Activated T-cell treated with anti-CD3 and anti-CD28 coated beads, Interleukin-2, amount 50 U/mL, for 24 hours (primary cell): ENCODE results near the gene HMHB1.

Experiments used
- DNase-seq: peaks from one replicate; pipeline ENCODE4 v3.0.0-alpha.2; 2020
- H3K27ac Mint-ChIP-seq: 2 replicates; pipeline ENCODE4 v1.8.0; 2020; ENCODE audit warnings: mild to moderate bottlenecking, mixed read lengths
- H3K27me3 Mint-ChIP-seq: 2 replicates; pipeline ENCODE4 v1.8.0; 2020; ENCODE audit warnings: mixed read lengths
- H3K36me3 Mint-ChIP-seq: 2 replicates; pipeline ENCODE4 v1.8.0; 2020; ENCODE audit warnings: low read depth, mixed read lengths
- H3K4me1 Mint-ChIP-seq: 2 replicates; pipeline ENCODE4 v1.8.0; 2020; ENCODE audit warnings: low read depth, mixed read lengths
- H3K4me3 Mint-ChIP-seq: 2 replicates; pipeline ENCODE4 v1.8.0; 2020; ENCODE audit warnings: mild to moderate bottlenecking, moderate library complexity, mixed read lengths
- H3K9me3 Mint-ChIP-seq: 2 replicates; pipeline ENCODE4 v1.8.0; 2020; ENCODE audit warnings: mixed read lengths

The HMHB1 gene

GRCh38 chr5:143812085-143812705 is at the start of gene HMHB1:
Gene HMHB1, plus strand, starts transcription at chr5:143812161.
- Mint-ChIP-seq H3K36me3 (no peaks in the 10 kb centered on the region), H3K4me3 (peak within 1 kb of the TSS; percentile 23), H3K27ac (no peak within 1 kb of the TSS), H3K9me3 (no peaks in the 10 kb centered on the region), H3K27me3 (peaks cover 7% of the 10 kb centered on the region), H3K4me1 (peaks cover 16% of the 10 kb centered on the region)
- DNase-seq, result no peak

DNA sequence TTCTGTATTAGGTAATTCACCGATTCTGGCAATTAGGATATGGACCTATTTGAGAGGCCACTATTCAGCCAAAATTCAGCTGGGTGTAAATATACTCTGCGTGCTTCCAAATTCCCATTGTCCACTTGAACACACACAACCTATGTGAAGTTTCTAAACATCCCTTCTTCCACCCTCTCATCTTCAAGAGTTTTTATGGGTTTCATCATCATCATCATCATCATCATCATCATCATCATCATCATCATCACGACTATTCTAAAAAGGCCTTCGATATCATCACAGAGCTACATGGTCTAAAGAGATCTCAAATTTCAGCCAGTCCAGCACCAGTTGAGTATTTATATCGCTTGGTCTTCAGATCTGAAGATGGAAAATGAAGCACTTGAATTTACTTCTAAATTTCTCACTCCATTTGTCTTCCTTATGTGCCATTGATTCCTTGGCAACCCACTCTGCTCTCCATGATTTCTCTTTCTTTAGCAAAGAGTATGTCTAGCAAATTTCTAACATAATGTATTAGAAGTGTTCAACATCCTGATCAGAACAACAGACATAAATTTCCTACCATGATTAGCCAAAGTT is 49.2 kb upstream of the HMHB1 start:
- Mint-ChIP-seq H3K9me3 (no peaks in the 10 kb centered on the region), H3K27me3 (peaks cover 17% of the 10 kb centered on the region), H3K4me1 (peaks cover 10% of the 10 kb centered on the region), H3K27ac (no peak overlapping the region), H3K36me3 (no peaks in the 10 kb centered on the region), H3K4me3 (no peak overlapping the region)
- no peak for DNase-seq

- Mint-ChIP-seq H3K4me1 (no peaks in the 10 kb centered on the region), H3K27me3 (peaks cover 33% of the 10 kb centered on the region), H3K9me3 (no peaks in the 10 kb centered on the region), H3K27ac (no peak overlapping the region), H3K36me3 (no peaks in the 10 kb centered on the region), H3K4me3 (no peak overlapping the region)
- no peak for DNase-seq
Measured at GRCh38 chr5:143767162-143767561, 44.8 kb upstream of the HMHB1 start.

GRCh38 chr5:143769026-143769786 is 42.8 kb upstream of the HMHB1 start:
- Mint-ChIP-seq H3K4me3 (no peak overlapping the region), H3K4me1 (no peaks in the 10 kb centered on the region), H3K27ac (no peak overlapping the region), H3K27me3 (peaks cover 32% of the 10 kb centered on the region), H3K9me3 (no peaks in the 10 kb centered on the region), H3K36me3 (no peaks in the 10 kb centered on the region)
- no peak for DNase-seq

DNA sequence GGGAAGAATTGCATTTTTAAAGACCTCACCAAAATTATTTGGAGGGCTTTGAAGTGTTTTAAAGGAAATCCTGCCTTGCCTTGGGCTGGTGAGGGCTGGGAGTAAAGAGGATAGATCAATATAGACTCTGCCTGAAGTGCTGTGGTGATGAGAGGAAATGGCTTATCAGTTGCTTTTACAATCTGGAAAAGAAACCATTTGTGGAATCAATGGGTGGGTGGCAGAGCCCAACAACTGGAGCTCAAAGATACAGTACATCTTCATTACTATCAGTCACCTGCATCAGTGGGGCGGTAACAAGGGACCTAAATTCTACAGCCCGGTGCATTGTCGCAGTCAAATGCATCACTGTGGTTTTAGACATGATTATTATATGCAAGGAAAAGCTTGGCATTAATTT is 41.5 kb upstream of the HMHB1 start:
- H3K27me3 Mint-ChIP-seq, result peaks cover 26% of the 10 kb centered on the region
- DNase-seq, result no peak

DNA sequence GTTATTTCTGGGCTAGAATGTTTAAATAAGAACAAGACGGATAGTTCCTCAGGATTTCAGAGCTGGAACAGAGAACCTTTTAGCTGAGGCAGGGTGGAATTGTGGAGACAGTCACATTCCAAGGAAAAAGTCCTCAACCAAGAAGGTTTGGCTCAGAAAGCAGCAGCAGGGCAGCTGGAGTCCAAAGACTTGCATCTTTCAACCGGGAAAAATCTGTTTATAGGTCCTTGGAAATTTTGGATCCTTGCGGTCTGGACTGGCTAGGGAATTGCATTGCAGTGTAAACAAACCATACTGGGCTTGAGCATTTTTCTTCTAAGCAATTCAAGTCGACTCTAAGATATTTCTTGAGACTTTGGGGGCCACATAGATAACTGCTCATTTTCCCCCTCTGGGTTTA is 40.8 kb upstream of the HMHB1 start:
- Mint-ChIP-seq H3K27me3 (peaks cover 25% of the 10 kb centered on the region), H3K4me3 (no peak overlapping the region), H3K9me3 (no peaks in the 10 kb centered on the region), H3K4me1 (peaks cover 2% of the 10 kb centered on the region), H3K27ac (no peak overlapping the region), H3K36me3 (no peaks in the 10 kb centered on the region)
- DNase-seq, result no peak

More for the DNA sequence above, 41.5 kb upstream of the HMHB1 start:
- Mint-ChIP-seq H3K4me1 (peaks cover 1% of the 10 kb centered on the region), H3K4me3 (no peak overlapping the region), H3K9me3 (no peaks in the 10 kb centered on the region), H3K27ac (no peak overlapping the region), H3K36me3 (no peaks in the 10 kb centered on the region)

DNA sequence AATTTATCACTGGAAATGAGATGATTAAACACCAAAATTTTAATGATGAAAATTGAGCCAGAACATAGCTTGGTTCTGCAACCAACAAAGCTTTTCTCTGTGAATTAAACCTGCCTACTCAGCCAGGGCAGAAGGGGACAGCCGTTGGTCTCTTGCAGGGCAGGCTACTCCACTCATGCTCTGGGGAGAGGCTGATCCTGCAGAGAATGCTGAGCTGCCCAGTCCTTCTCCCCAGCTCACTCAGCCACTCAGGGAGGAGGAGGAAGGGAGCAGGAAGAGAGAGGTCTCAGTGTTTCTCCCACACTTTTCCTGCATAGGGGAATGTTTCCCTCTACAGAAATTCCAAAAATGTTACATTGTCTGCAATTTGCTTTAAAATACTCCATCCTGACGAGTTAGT is 40.4 kb upstream of the HMHB1 start:
- Mint-ChIP-seq H3K9me3 (no peaks in the 10 kb centered on the region), H3K4me3 (no peak overlapping the region), H3K27ac (no peak overlapping the region), H3K4me1 (peaks cover 2% of the 10 kb centered on the region), H3K27me3 (peaks cover 23% of the 10 kb centered on the region), H3K36me3 (no peaks in the 10 kb centered on the region)
- no peak for DNase-seq

GRCh38 chr5:143772621-143773020 is 39.3 kb upstream of the HMHB1 start:
- H3K4me3 Mint-ChIP-seq, result no peak overlapping the region
- H3K36me3 Mint-ChIP-seq, result no peaks in the 10 kb centered on the region
- no peak overlapping the region for H3K27ac Mint-ChIP-seq
- no peak for DNase-seq
- H3K27me3 Mint-ChIP-seq, result peaks cover 16% of the 10 kb centered on the region
- H3K4me1 Mint-ChIP-seq, result peaks cover 2% of the 10 kb centered on the region
- no peaks in the 10 kb centered on the region for H3K9me3 Mint-ChIP-seq

- Mint-ChIP-seq H3K36me3 (no peaks in the 10 kb centered on the region), H3K27ac (no peak overlapping the region), H3K9me3 (no peaks in the 10 kb centered on the region), H3K27me3 (peaks cover 8% of the 10 kb centered on the region), H3K4me1 (peaks cover 2% of the 10 kb centered on the region), H3K4me3 (no peak overlapping the region)
- no peak for DNase-seq
Measured at GRCh38 chr5:143775258-143775657, 36.7 kb upstream of the HMHB1 start.

DNA sequence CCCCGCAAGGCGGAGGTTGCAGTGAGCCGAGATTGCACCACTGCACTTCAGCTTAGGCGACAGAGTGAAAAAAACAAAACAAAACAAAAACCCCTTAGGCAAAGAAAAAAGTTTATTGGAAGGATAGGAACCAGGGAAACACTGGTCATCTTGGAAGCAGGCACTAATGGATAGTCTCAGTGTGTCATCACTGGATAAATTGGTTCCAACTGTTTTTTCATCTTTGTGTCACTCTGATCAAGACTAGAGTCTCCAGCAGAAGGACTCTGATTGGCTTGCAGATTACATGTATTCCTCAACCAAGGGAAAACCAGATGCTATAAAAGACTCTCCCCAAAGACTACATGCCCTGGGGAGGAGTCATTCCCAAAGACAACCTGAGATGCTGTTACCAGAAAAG is 35.0 kb upstream of the HMHB1 start:
- H3K27ac Mint-ChIP-seq, result no peak overlapping the region
- H3K27me3 Mint-ChIP-seq, result no peaks in the 10 kb centered on the region
- H3K4me3 Mint-ChIP-seq, result no peak overlapping the region
- no peaks in the 10 kb centered on the region for H3K36me3 Mint-ChIP-seq
- H3K4me1 Mint-ChIP-seq, result peaks cover 2% of the 10 kb centered on the region
- H3K9me3 Mint-ChIP-seq, result no peaks in the 10 kb centered on the region
- DNase-seq, result no peak

DNA sequence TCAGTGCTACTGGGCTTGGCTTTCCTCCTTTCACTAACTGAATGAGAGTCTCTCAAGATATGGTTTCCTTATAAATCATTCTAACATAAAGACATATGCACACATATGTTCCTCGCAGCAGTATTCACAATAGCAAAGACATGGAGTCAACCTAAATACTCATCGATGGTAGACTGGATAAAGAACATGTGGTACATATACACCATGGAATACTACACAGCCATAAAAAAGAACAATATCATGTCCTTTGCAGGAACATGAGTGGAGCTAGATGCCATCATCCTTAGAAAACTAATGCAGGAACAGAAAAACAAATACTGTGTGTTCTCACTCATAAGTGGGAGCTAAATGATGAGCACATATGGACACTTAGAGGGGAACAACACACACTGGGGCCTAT is 32.5 kb upstream of the HMHB1 start:
- Mint-ChIP-seq H3K9me3 (peaks cover 2% of the 10 kb centered on the region), H3K36me3 (no peaks in the 10 kb centered on the region), H3K27ac (no peak overlapping the region), H3K4me3 (no peak overlapping the region), H3K4me1 (peaks cover 2% of the 10 kb centered on the region), H3K27me3 (no peaks in the 10 kb centered on the region)
- DNase-seq, result no peak

DNA sequence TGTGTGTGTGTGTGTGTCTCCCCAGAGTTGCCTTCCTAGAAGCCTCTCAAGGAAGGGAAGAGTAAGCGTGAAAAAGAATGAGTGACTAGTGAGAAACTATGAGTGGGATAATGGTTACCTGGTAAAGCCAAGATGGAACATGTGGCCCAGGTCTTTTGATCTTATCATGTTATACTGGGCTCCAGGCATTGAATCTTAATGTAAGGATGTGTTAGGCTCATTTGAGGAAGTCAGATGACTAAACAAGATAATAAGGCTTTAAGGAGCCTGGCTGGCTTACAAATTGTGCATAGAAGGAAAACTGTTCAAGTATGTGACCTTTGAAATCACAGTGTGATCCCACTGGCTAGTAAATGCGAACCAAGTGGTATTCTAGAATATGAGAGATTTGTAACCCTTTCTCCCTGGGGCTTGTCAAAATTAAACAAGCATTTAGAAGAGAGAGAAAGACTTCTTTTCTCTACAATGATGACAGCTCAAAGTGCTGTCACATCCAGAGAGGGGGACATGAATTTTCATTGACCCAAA is 29.9 kb upstream of the HMHB1 start:
- no peak overlapping the region for H3K4me3 Mint-ChIP-seq

GRCh38 chr5:143782588-143783386 is 29.2 kb upstream of the HMHB1 start:
- peaks cover 4% of the 10 kb centered on the region for H3K9me3 Mint-ChIP-seq
- DNase-seq, result no peak

More for the DNA sequence above, 29.9 kb upstream of the HMHB1 start:
- no peaks in the 10 kb centered on the region for H3K36me3 Mint-ChIP-seq
- H3K27ac Mint-ChIP-seq, result no peak overlapping the region
- no peak for DNase-seq
- no peaks in the 10 kb centered on the region for H3K27me3 Mint-ChIP-seq
- no peaks in the 10 kb centered on the region for H3K4me1 Mint-ChIP-seq
- peaks cover 4% of the 10 kb centered on the region for H3K9me3 Mint-ChIP-seq

DNA sequence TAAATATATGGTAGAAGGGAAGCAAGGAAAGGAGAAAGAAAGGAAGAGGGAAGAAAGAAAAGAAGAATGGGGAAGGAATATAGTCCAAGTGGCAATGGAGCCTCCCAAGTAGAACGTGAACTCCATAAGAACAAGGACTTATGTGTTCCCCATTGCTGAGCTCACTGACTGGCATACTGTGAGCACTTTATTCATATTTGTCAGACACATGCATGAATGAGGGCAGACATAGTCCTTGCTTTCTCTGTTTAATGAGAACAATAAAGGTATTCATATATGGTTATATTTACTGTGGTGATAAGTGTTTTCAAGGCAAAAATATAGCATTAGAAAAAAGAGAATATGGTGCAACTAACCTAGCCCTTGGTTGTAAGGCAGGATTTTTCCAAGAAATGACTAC is 23.6 kb upstream of the HMHB1 start:
- DNase-seq, result no peak

More at GRCh38 chr5:143782588-143783386, 29.2 kb upstream of the HMHB1 start:
- H3K4me1 Mint-ChIP-seq, result no peaks in the 10 kb centered on the region
- no peak overlapping the region for H3K27ac Mint-ChIP-seq
- no peaks in the 10 kb centered on the region for H3K36me3 Mint-ChIP-seq
- H3K4me3 Mint-ChIP-seq, result no peak overlapping the region
- no peaks in the 10 kb centered on the region for H3K27me3 Mint-ChIP-seq

More for the DNA sequence above, 23.6 kb upstream of the HMHB1 start:
- Mint-ChIP-seq H3K27ac (no peak overlapping the region), H3K9me3 (peaks cover 4% of the 10 kb centered on the region), H3K27me3 (no peaks in the 10 kb centered on the region), H3K4me3 (no peak overlapping the region), H3K4me1 (peaks cover 9% of the 10 kb centered on the region), H3K36me3 (no peaks in the 10 kb centered on the region)
